Left renal cortex interstitium (tissue), 4 donors: ENCODE data around the gene UBR1. TPM values are rescaled to one million over a fixed set of nuclear protein-coding genes. Genes with fewer than 3 reads are reported as not detected.
"Not testable (repeated sequence)": the region's sequence is repeated elsewhere in the genome, so short reads cannot be mapped to it uniquely, and the experiment has no call there.

Experiments used
- DNase-seq, 4 donors: peaks; one replicate each; pipeline ENCODE4 v3.0.0-alpha.2; 2013; ENCODE audit warnings: low read depth in 4 of 4, low spot score in 2 of 4, missing footprints in 1 of 4
- polyA plus RNA-seq, 4 donors: library from polyadenylated mRNA; unstranded; fragments of 120-200 nt; gene quantifications; one replicate each; pipeline ENCODE4 v1.2.1, GENCODE V29; 2013; ENCODE audit not compliant: insufficient read length in 4 of 4

Gene UBR1
- polyA plus RNA-seq: 10 to 100 TPM; 18.4 to 28.8 (median 24.0) TPM

- DNase-seq: peak; percentile 75 to 92 (median 86)
Measured at GRCh38 chr15:43105778-43106485, at the start of gene UBR1. Gene UBR1 (minus strand): TSS chr15:43106038. CDS start chr15:43106022, 16 bp downstream.

- no peak for DNase-seq
Measured at GRCh38 chr15:43153269-43153668, 47.4 kb upstream of the UBR1 start.

GRCh38 chr15:43151688-43152087 lies 45.9 kb upstream of the UBR1 start:
- no peak for DNase-seq

- DNase-seq: no peak
Measured at GRCh38 chr15:43150191-43150929, 44.5 kb upstream of the UBR1 start.

- DNase-seq: no peak
Measured at GRCh38 chr15:43146184-43146583, 40.3 kb upstream of the UBR1 start.

GRCh38 chr15:43144512-43144911 lies 38.7 kb upstream of the UBR1 start:
- no peak for DNase-seq

- no peak for DNase-seq
Measured at GRCh38 chr15:43143203-43143941, 37.5 kb upstream of the UBR1 start.

- no peak for DNase-seq
Measured at GRCh38 chr15:43135351-43135750, 29.5 kb upstream of the UBR1 start.

- no peak for DNase-seq
Measured at GRCh38 chr15:43134157-43134635, 28.4 kb upstream of the UBR1 start.

GRCh38 chr15:43133430-43134156 lies 27.8 kb upstream of the UBR1 start, which contains the start of gene TMEM62:
Gene TMEM62 (plus strand): TSS chr15:43133586. CDS start chr15:43133803, 217 bp downstream.
- peak in 1 of 4 donors; percentile 60 for DNase-seq

GRCh38 chr15:43132830-43133429 lies 27.1 kb upstream of the UBR1 start:
- DNase-seq: no peak

GRCh38 chr15:43128980-43129335 lies 23.1 kb upstream of the UBR1 start:
- DNase-seq: no peak

- DNase-seq: not testable (repeated sequence)
Measured at GRCh38 chr15:43128174-43128979, 22.5 kb upstream of the UBR1 start.

- no peak for DNase-seq
Measured at GRCh38 chr15:43127752-43128151, 21.9 kb upstream of the UBR1 start.

GRCh38 chr15:43126356-43126755 lies 20.5 kb upstream of the UBR1 start:
- no peak for DNase-seq

- no peak for DNase-seq
Measured at GRCh38 chr15:43125100-43125661, 19.3 kb upstream of the UBR1 start.

GRCh38 chr15:43121863-43122262 lies 16.0 kb upstream of the UBR1 start:
- no peak for DNase-seq

- no peak for DNase-seq
Measured at GRCh38 chr15:43118829-43119228, 13.0 kb upstream of the UBR1 start.

- no peak for DNase-seq
Measured at GRCh38 chr15:43118286-43118685, 12.4 kb upstream of the UBR1 start.
